Cardiac fibroblast (primary cell): ENCODE data around the gene STRBP.

Source experiments
- DNase-seq, 2 donors: peaks; one replicate each; pipeline versions ENCODE4 v3.0.0 to v3.0.0-alpha.2; 2010; ENCODE audit warnings: low read depth in 2 of 2
- H3K4me3 ChIP-seq, 2 donors: replicated peaks in 1 of 2; 1 replicate in 1 of 2; 2 replicates in 1 of 2; pipeline ENCODE4 v1.5.1; 2011; ENCODE audit warnings: low read depth in 2 of 2, low read length in 2 of 2, mild to moderate bottlenecking in 2 of 2, moderate library complexity in 1 of 2
- CTCF ChIP-seq: IDR thresholded peaks from one replicate; pipeline ENCODE4 v1.5.1; 2011; ENCODE audit warnings: low read depth, mild to moderate bottlenecking, low read length, inconsistent platforms

The STRBP gene

GRCh38 chr9:123119566-123119965 lies 148.8 kb downstream of the STRBP start:
- no peak for TF ChIP-seq CTCF
- H3K4me3 ChIP-seq: no peak overlapping the region

DNA sequence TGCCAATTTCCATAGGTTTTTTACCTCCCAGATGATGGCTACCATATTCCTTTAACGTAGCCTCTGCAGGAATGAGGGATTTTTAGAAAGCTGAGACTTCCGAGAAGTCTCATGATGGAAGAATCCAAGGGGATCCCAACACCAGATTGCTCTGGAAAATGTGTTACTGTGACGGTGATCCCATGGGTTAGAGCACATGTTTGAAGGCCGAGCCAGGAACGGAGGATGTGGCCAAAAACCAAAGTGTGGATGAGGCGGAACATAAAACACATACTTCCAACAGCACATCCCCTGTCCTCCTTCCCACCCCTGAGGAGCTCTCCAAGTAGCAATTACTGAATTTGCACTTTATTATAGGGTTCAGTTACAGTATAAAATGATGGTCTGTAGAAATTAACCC lies 152.3 kb downstream of the STRBP start:
- no peak overlapping the region for H3K4me3 ChIP-seq
- DNase-seq: no peak
- TF ChIP-seq CTCF: no peak

More at GRCh38 chr9:123119566-123119965, 148.8 kb downstream of the STRBP start:
- peak; percentile 14 to 27 for DNase-seq

- H3K4me3 ChIP-seq: no peak overlapping the region
- DNase-seq: no peak
- no peak for TF ChIP-seq CTCF
Measured at GRCh38 chr9:123115146-123115913, 153.1 kb downstream of the STRBP start.

- DNase-seq: no peak
- H3K4me3 ChIP-seq: no peak overlapping the region
- no peak for TF ChIP-seq CTCF
Measured at GRCh38 chr9:123113185-123113584, 155.2 kb downstream of the STRBP start.

- DNase-seq: peak; percentile 18 to 37
- TF ChIP-seq CTCF: no peak
Measured at GRCh38 chr9:123112015-123112975, 156.1 kb downstream of the STRBP start.

GRCh38 chr9:123111427-123112014 lies 156.9 kb downstream of the STRBP start:
- no peak overlapping the region for H3K4me3 ChIP-seq
- no peak for TF ChIP-seq CTCF
- DNase-seq: no peak

More at GRCh38 chr9:123112015-123112975, 156.1 kb downstream of the STRBP start:
- no peak overlapping the region for H3K4me3 ChIP-seq
